ENCODE results near the gene METTL6.
"Not testable (repeated sequence)": the region's sequence is repeated elsewhere in the genome, so short reads cannot be mapped to it uniquely, and the experiment has no call there.

The METTL6 gene

GRCh38 chr3:15427182-15427880, at the start of gene METTL6, which contains the start of gene EAF1:
METTL6 (minus strand) TSS chr3:15427544; CDS start chr3:15426511, 1,033 bp downstream.
EAF1 (plus strand) TSS chr3:15427598; CDS start chr3:15427780, 182 bp downstream.
- DNase-seq (ENCODE audit: low spot score): peak; percentile 84

GRCh38 chr3:15476378-15476777, 49.0 kb upstream of the METTL6 start:
- no peak for DNase-seq (ENCODE audit: low spot score)

- DNase-seq (ENCODE audit: low spot score): no peak
Observed at GRCh38 chr3:15475161-15475560, 47.8 kb upstream of the METTL6 start.

- DNase-seq (ENCODE audit: low spot score): no peak
Observed at GRCh38 chr3:15471861-15472260, 44.5 kb upstream of the METTL6 start.

- DNase-seq (ENCODE audit: low spot score): no peak
Observed at GRCh38 chr3:15470849-15471248, 43.5 kb upstream of the METTL6 start.

GRCh38 chr3:15470261-15470660, 42.9 kb upstream of the METTL6 start:
- DNase-seq (ENCODE audit: low spot score): no peak

GRCh38 chr3:15467227-15468181, 40.2 kb upstream of the METTL6 start:
- no peak for DNase-seq (ENCODE audit: low spot score)

GRCh38 chr3:15465876-15466585, 38.7 kb upstream of the METTL6 start:
- DNase-seq (ENCODE audit: low spot score): no peak

GRCh38 chr3:15462451-15462850, 35.1 kb upstream of the METTL6 start:
- no peak for DNase-seq (ENCODE audit: low spot score)

GRCh38 chr3:15460891-15461531, 33.7 kb upstream of the METTL6 start:
- peak; percentile 4 for DNase-seq (ENCODE audit: low spot score)

- DNase-seq (ENCODE audit: low spot score): no peak
Observed at GRCh38 chr3:15458212-15458780, 31.0 kb upstream of the METTL6 start.

- DNase-seq (ENCODE audit: low spot score): not testable (repeated sequence)
Observed at GRCh38 chr3:15456915-15457314, 29.6 kb upstream of the METTL6 start.

- no peak for DNase-seq (ENCODE audit: low spot score)
Observed at GRCh38 chr3:15456321-15456720, 29.0 kb upstream of the METTL6 start.

- no peak for DNase-seq (ENCODE audit: low spot score)
Observed at GRCh38 chr3:15455756-15456155, 28.4 kb upstream of the METTL6 start.

GRCh38 chr3:15454965-15455364, 27.6 kb upstream of the METTL6 start:
- DNase-seq (ENCODE audit: low spot score): no peak

- no peak for DNase-seq (ENCODE audit: low spot score)
Observed at GRCh38 chr3:15453991-15454625, 26.8 kb upstream of the METTL6 start.

GRCh38 chr3:15453501-15453900, 26.2 kb upstream of the METTL6 start:
- no peak for DNase-seq (ENCODE audit: low spot score)

GRCh38 chr3:15452961-15453360, 25.6 kb upstream of the METTL6 start:
- no peak for DNase-seq (ENCODE audit: low spot score)

GRCh38 chr3:15452156-15452555, 24.8 kb upstream of the METTL6 start:
- no peak for DNase-seq (ENCODE audit: low spot score)

- no peak for DNase-seq (ENCODE audit: low spot score)
Observed at GRCh38 chr3:15451216-15452113, 24.1 kb upstream of the METTL6 start.

Data from CD4-positive, alpha-beta T cell treated with Interleukin-2 at 100 ng/mL for 4 hours (primary cell).